Anterior cingulate cortex (tissue), 58 donors: ENCODE data around the gene PLCB1.
"Not testable (repeated sequence)": the region's sequence is repeated elsewhere in the genome, so short reads cannot be mapped to it uniquely, and the experiment has no call there.

Experiments used
- DNase-seq, 58 donors: peaks; one replicate each; lab custom pipeline; 2025; lab: John Stamatoyannopoulos, UW

The PLCB1 gene

GRCh38 chr20:8361006-8361652 lies 229.1 kb downstream of the PLCB1 start:
- peak in 3 of 58 donors; percentile 3 to 8 (median 4) for DNase-seq

- DNase-seq, result no peak
These were observed 229.7 kb downstream of the PLCB1 start for GRCh38 chr20:8361779-8362178.

GRCh38 chr20:8362457-8362856 lies 230.4 kb downstream of the PLCB1 start:
- no peak for DNase-seq

GRCh38 chr20:8363970-8364733 lies 232.1 kb downstream of the PLCB1 start:
- no peak for DNase-seq

- no peak for DNase-seq
These were observed 232.6 kb downstream of the PLCB1 start for GRCh38 chr20:8364734-8365078.

- DNase-seq, result no peak
These were observed 233.6 kb downstream of the PLCB1 start for GRCh38 chr20:8365634-8366033.

- no peak for DNase-seq
These were observed 234.3 kb downstream of the PLCB1 start for GRCh38 chr20:8366303-8366923.

GRCh38 chr20:8367689-8368088 lies 235.6 kb downstream of the PLCB1 start:
- no peak for DNase-seq

GRCh38 chr20:8368670-8369069 lies 236.6 kb downstream of the PLCB1 start:
- no peak for DNase-seq

GRCh38 chr20:8369311-8369710 lies 237.2 kb downstream of the PLCB1 start:
- no peak for DNase-seq

- DNase-seq, result no peak
These were observed 238.7 kb downstream of the PLCB1 start for GRCh38 chr20:8370774-8371173.

- no peak for DNase-seq
These were observed 240.8 kb downstream of the PLCB1 start for GRCh38 chr20:8372824-8373380.

GRCh38 chr20:8373579-8373978 lies 241.5 kb downstream of the PLCB1 start:
- DNase-seq, result no peak

- DNase-seq, result no peak
These were observed 243.8 kb downstream of the PLCB1 start for GRCh38 chr20:8375898-8376297.

- DNase-seq, result no peak
These were observed 244.9 kb downstream of the PLCB1 start for GRCh38 chr20:8376940-8377339.

GRCh38 chr20:8379125-8379524 lies 247.1 kb downstream of the PLCB1 start:
- not testable (repeated sequence) for DNase-seq

GRCh38 chr20:8385247-8385646 lies 253.2 kb downstream of the PLCB1 start:
- peak in 27 of 58 donors; percentile 4 to 41 (median 14) for DNase-seq

GRCh38 chr20:8386991-8387390 lies 254.9 kb downstream of the PLCB1 start:
- DNase-seq, result no peak

- DNase-seq, result no peak
These were observed 256.1 kb downstream of the PLCB1 start for GRCh38 chr20:8388141-8388540.

- DNase-seq, result peak in 3 of 58 donors; percentile 5 to 7 (median 6)
These were observed 256.6 kb downstream of the PLCB1 start for GRCh38 chr20:8388707-8389106.

GRCh38 chr20:8389381-8390036 lies 257.4 kb downstream of the PLCB1 start:
- peak in 1 of 58 donors; percentile 18 for DNase-seq
